SK-N-MC (cell line): ENCODE measurements around the gene ZFP92.
"Not testable (repeated sequence)": the region's sequence is repeated elsewhere in the genome, so short reads cannot be mapped to it uniquely, and the experiment has no call there.

ENCODE experiments used
- DNase-seq: peaks from one replicate; pipeline ENCODE4 v3.0.0-alpha.2; 2011; ENCODE audit warnings: low read depth, low spot score
- H3K27ac ChIP-seq: fragments of 200-600 bp; sonication (generic); 2 replicates; pipeline ENCODE4 v1.5.1; 2016; ENCODE audit warnings: mixed run types
- H3K36me3 ChIP-seq: fragments of 200-600 bp; sonication (generic); 2 replicates; pipeline ENCODE4 v1.6.1; 2017; ENCODE audit warnings: antibody characterized with exemption, low read length, mixed read lengths; ENCODE audit not compliant: insufficient read depth
- H3K4me3 ChIP-seq: fragments of 200-600 bp; sonication (generic); 2 replicates; pipeline ENCODE4 v1.5.1; 2016
- H3K9ac ChIP-seq: fragments of 200-600 bp; sonication (generic); 2 replicates; pipeline ENCODE4 v1.8.0; 2017; ENCODE audit warnings: mixed run types, mixed read lengths; ENCODE audit not compliant: insufficient read length
- H3K9me3 ChIP-seq: fragments of 200-600 bp; sonication (generic); 2 replicates; pipeline ENCODE4 v1.6.1; 2017; ENCODE audit warnings: low read depth, mild to moderate bottlenecking, antibody characterized with exemption, low read length, moderate library complexity, mixed read lengths
- EZH2 ChIP-seq: fragments of 200-600 bp; sonication (generic); IDR thresholded peaks from one replicate; pipeline ENCODE4 v1.6.1; 2017; ENCODE audit warnings: antibody characterized with exemption
- FOXP2 ChIP-seq: optimal IDR thresholded peaks from 2 replicates; pipeline ENCODE3; 2011; ENCODE audit warnings: mild to moderate bottlenecking, moderate library complexity; ENCODE audit not compliant: insufficient read depth; ENCODE audit errors: extremely low read length, control extremely low read depth
- POLR2AphosphoS5 ChIP-seq: IDR thresholded peaks from 2 replicates; pipeline ENCODE4 v1.6.1; 2012; ENCODE audit warnings: mild to moderate bottlenecking, low read depth, low read length, borderline replicate concordance

The ZFP92 gene

DNA sequence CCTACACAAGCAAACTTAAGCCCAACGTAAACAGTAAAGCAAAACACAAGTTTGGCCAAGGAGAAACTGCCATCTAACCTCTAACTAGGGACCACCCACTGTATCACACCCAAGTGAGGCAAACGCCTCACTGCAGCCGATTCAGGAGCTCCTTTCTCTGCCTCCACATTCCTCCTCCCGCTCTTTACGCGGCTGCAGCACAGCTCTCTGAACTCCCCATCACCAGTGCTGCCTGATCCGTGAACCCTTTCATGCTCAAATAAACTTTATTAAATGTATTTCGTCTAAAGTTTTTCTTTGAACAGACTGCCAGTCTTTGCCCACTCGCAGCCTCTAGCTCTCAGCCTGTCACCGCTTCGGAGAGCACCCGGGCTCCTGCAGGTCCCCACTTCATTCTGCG lies 16.7 kb upstream of the ZFP92 start:
- no peak for TF ChIP-seq EZH2
- no peak for TF ChIP-seq POLR2AphosphoS5
- TF ChIP-seq FOXP2: no peak
- Histone ChIP-seq H3K36me3 (no peaks in the 10 kb centered on the region), H3K9ac (no peak overlapping the region), H3K9me3 (no peaks in the 10 kb centered on the region), H3K27ac (no peak overlapping the region), H3K4me3 (no peak overlapping the region)
- DNase-seq: no peak

- DNase-seq: no peak
- Histone ChIP-seq H3K27ac (no peak overlapping the region), H3K9me3 (no peaks in the 10 kb centered on the region), H3K4me3 (no peak overlapping the region), H3K9ac (no peak overlapping the region), H3K36me3 (no peaks in the 10 kb centered on the region)
- no peak for TF ChIP-seq EZH2
- no peak for TF ChIP-seq FOXP2
- TF ChIP-seq POLR2AphosphoS5: no peak
Measured at GRCh38 chrX:153395613-153396319, 15.5 kb upstream of the ZFP92 start.

GRCh38 chrX:153396320-153397195 lies 14.7 kb upstream of the ZFP92 start:
- Histone ChIP-seq H3K4me3 (no peak overlapping the region), H3K36me3 (no peaks in the 10 kb centered on the region), H3K27ac (no peak overlapping the region), H3K9me3 (no peaks in the 10 kb centered on the region), H3K9ac (no peak overlapping the region)
- DNase-seq: no peak
- TF ChIP-seq EZH2 (no peak), FOXP2 (no peak), POLR2AphosphoS5 (no peak)

DNA sequence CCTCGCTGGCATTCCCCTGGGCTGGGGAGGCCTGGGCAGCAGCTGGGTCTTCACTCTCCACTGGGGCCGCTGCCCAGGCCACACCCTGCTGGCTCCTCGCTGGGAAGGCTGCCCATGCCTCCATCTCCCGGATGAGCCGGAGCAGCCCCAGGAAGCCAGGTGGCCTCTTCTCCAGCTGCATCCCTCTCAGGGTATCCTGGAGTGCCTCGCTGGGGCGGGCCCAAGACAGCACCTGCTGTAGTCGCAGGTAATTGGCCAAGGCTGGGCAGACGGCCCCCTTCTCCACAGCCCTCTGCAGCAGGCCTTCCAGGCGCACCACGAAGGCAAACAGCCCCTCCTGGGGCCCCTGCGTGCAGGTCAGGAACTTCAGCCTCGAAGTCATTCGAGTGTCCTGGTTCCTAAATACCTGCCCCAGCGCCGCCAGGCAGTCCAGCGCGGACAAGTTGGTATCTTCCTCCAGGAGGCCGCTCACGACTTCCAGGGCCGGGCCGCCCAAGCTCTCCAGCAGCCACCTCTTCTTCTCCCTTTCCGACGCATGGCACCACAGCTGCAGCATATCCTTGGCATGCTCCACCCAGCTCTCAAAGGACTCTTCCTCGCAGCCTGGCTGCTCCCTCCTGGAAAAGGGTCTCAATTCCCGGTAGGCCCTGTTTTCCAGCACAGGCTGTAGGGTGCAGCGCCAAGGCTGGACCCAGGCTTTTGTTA lies 13.9 kb upstream of the ZFP92 start:
- no peak overlapping the region for H3K27ac ChIP-seq
- H3K36me3 ChIP-seq: no peaks in the 10 kb centered on the region
- TF ChIP-seq POLR2AphosphoS5: no peak
- TF ChIP-seq EZH2: no peak
- no peak for TF ChIP-seq FOXP2
- no peak for DNase-seq
- no peak overlapping the region for H3K4me3 ChIP-seq
- H3K9ac ChIP-seq: no peak overlapping the region
- H3K9me3 ChIP-seq: no peaks in the 10 kb centered on the region

GRCh38 chrX:153398275-153398960 lies 12.9 kb upstream of the ZFP92 start:
- H3K27ac ChIP-seq: no peak overlapping the region
- no peak overlapping the region for H3K4me3 ChIP-seq
- no peak overlapping the region for H3K9ac ChIP-seq
- H3K9me3 ChIP-seq: no peaks in the 10 kb centered on the region
- TF ChIP-seq POLR2AphosphoS5 (no peak), FOXP2 (no peak), EZH2 (no peak)
- DNase-seq: no peak
- H3K36me3 ChIP-seq: no peaks in the 10 kb centered on the region

DNA sequence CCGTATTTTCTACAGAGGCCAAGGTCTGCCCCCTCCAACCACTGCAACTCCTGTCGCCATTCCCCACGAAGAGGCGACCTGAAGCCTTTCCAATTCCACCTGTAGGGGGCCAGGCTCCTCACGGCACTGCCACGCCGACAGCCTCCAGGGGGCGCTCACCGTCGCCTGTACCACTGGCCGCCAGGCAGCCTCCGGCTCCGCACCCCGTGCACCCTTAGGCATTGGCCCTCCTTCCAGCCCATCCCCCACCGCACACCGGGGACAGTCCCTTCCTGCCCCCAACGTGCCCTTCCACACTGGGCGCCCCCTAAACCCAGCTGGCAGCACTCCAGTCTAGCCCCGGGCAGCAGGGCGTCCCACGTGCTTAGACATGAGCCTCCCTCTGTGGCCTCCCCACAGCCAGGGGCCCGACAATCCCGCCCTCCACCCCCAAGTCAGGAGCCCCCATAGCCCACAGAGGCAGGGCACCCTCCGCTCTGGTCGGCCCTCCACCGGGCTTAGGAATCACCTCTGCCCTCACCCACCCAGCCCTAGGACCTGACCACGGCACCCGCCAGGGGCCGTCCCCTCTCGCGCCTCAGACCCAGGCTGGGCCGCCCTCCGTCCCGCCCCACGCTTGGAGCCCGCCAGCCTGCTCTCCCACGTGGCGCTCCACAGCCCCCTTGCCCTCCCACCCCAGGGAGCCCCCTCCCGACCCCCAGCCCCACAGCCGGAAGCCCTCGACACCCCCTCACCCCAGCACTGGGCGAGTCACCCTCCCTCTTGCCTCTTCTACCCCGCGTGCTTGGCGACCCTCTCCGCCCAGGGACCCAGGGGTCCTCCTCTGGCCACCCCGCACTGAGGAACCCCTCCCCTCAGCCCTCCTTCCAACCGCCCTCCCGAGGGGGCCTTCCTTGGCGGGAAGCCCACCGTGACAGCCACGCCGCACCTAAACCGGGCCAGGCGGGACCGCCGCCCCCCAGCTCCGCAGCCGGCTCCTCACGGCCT lies 10.8 kb upstream of the ZFP92 start:
- no peaks in the 10 kb centered on the region for H3K9me3 ChIP-seq
- no peak overlapping the region for H3K4me3 ChIP-seq
- DNase-seq: no peak
- H3K9ac ChIP-seq: no peak overlapping the region
- TF ChIP-seq POLR2AphosphoS5: no peak
- no peak for TF ChIP-seq EZH2
- TF ChIP-seq FOXP2: no peak
- no peaks in the 10 kb centered on the region for H3K36me3 ChIP-seq
- H3K27ac ChIP-seq: no peak overlapping the region

- Histone ChIP-seq H3K9ac (no peak within 1 kb of the TSS), H3K4me3 (no peak within 1 kb of the TSS), H3K36me3 (no peaks in the 10 kb centered on the region), H3K9me3 (no peaks in the 10 kb centered on the region), H3K27ac (no peak within 1 kb of the TSS)
- no peak for DNase-seq
- no peak for TF ChIP-seq EZH2
- TF ChIP-seq POLR2AphosphoS5: no peak
- no peak for TF ChIP-seq FOXP2
Measured at GRCh38 chrX:153401133-153401764, 10.0 kb upstream of the ZFP92 start, which contains the start of gene PNMA6E. PNMA6E (minus strand) TSS chrX:153401350; CDS start chrX:153398849, 2,501 bp downstream.

DNA sequence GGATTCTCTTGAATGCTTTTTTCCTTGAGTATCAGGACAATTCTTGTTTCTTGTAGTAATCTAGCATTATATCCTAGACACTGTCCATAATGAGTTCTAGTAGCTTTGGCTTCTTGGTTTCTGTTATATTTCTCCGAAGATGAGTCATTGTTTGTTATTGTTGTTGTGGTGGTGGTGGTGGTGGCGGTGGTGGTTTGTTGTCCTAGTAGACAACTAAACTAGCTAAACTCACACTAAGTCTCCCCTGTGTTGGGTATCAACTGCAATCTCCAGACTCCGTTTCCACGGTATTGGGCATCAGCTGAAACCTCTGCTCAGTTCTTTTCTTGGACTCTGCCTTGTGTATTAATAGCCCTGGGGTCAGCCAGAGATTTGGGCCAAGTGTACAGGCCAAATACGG lies 6.9 kb upstream of the ZFP92 start:
- not testable (repeated sequence) for H3K27ac ChIP-seq, H3K36me3 ChIP-seq, DNase-seq, H3K9ac ChIP-seq, H3K9me3 ChIP-seq, H3K4me3 ChIP-seq
